Kidney (tissue), 14 donors: ENCODE measurements around the gene PPP1R14B. TPM values are rescaled to one million over a fixed set of nuclear protein-coding genes. Genes with fewer than 3 reads are reported as not detected.

Experiments used
- DNase-seq, 5 donors: peaks; one replicate each; pipeline ENCODE4 v3.0.0-alpha.2; 2013 to 2020
- FAIRE-seq: peaks from 2 replicates; lab custom pipeline; 2012; peaks lifted over from hg19 to GRCh38; lab: Jason Lieb, UNC
- H3K27ac ChIP-seq, 2 donors: one replicate each; pipeline ENCODE4 v1.7.0; 2013; ENCODE audit warnings: low read depth in 2 of 2, low read length in 2 of 2, inconsistent platforms in 1 of 2
- H3K27me3 ChIP-seq: one replicate; pipeline ENCODE4 v1.7.1; 2013; ENCODE audit warnings: low read length, inconsistent platforms; ENCODE audit not compliant: control insufficient read depth, insufficient read depth
- H3K36me3 ChIP-seq, 3 donors: one replicate each; pipeline versions ENCODE4 v1.7.0 to v1.7.1; 2013; ENCODE audit warnings: low read length in 3 of 3, control low read depth in 1 of 3, inconsistent platforms in 1 of 3; ENCODE audit not compliant: insufficient read depth in 3 of 3, control insufficient read depth in 2 of 3
- H3K4me1 ChIP-seq, 3 donors: one replicate each; pipeline versions ENCODE4 v1.7.0 to v1.7.1; 2013; ENCODE audit warnings: low read length in 3 of 3, inconsistent platforms in 1 of 3, low read depth in 1 of 3; ENCODE audit not compliant: control insufficient read depth in 2 of 3, insufficient read depth in 2 of 3
- H3K4me3 ChIP-seq, 3 donors: one replicate each; pipeline versions ENCODE4 v1.7.0 to v1.8.1; 2013; ENCODE audit warnings: low read length in 3 of 3, control low read depth in 1 of 3, inconsistent platforms in 1 of 3
- H3K9ac ChIP-seq, 3 donors: one replicate each; pipeline versions ENCODE4 v1.7.0 to v1.7.1; 2013; ENCODE audit warnings: low read length in 3 of 3, control low read depth in 1 of 3, inconsistent platforms in 1 of 3
- H3K9me3 ChIP-seq, 3 donors: one replicate each; pipeline versions ENCODE4 v1.7.0 to v1.7.1; 2013; ENCODE audit warnings: low read length in 3 of 3, control low read depth in 1 of 3, inconsistent platforms in 1 of 3; ENCODE audit not compliant: control insufficient read depth in 2 of 3, insufficient read depth in 1 of 3
- intact Hi-C: fragments of 100-400 bp; cut with DNase I; formaldehyde crosslinking; loops from one replicate; pipeline ENCODE4 v1.11.1; 2022
- polyA plus RNA-seq: library from polyadenylated mRNA; stranded (reverse); fragments of 350-450 nt; fragmentation: Illumina TruSeq; extraction: RNeasy Lipid Tissue Mini Kit (QIAGEN cat#74804); gene quantifications from one replicate; pipeline ENCODE4 v1.2.3, GENCODE V29; 2014; ENCODE audit warnings: low read depth, low replicate concordance; ENCODE audit not compliant: insufficient read depth
- total RNA-seq: library from RNA; stranded (reverse); fragmentation: NEBNext Ultra II Directional; extraction: Animal tissue kit (Norgen Biotek cat#: 25700); gene quantifications from one replicate; pipeline ENCODE4 v1.2.1, GENCODE V29; 2021
- TF ChIP-seq, protein P1 (sequence below): IDR thresholded peaks from 3 replicates; pipeline ENCODE4 v1.5.1; 2012; ENCODE audit warnings: mild to moderate bottlenecking, moderate library complexity, borderline replicate concordance; ENCODE audit not compliant: insufficient read depth; ENCODE audit errors: extremely low read depth
- donor health status: control.
- donor health status: control.
- donor health status: control.
- donor health status: control.
- donor health status: control.
- donor health status: DM: yes; HTN: yes; CAD: no.
- donor health status: Normal renal cell carcinoma (clear cell type).

The PPP1R14B gene
- total and polyA plus RNA-seq, 2 donors from 2014 or later, result 86.5 to 145 TPM

GRCh38 chr11:64219354-64219684 lies 27.4 kb downstream of the PPP1R14B start:
- Histone ChIP-seq H3K9me3 (no peaks in the 10 kb centered on the region), H3K27me3 (no peaks in the 10 kb centered on the region), H3K4me3 (no peak overlapping the region), H3K9ac (no peak overlapping the region), H3K4me1 (no peaks in the 10 kb centered on the region), H3K36me3 (no peaks in the 10 kb centered on the region), H3K27ac (no peak overlapping the region)
- TF ChIP-seq, protein P1, sequence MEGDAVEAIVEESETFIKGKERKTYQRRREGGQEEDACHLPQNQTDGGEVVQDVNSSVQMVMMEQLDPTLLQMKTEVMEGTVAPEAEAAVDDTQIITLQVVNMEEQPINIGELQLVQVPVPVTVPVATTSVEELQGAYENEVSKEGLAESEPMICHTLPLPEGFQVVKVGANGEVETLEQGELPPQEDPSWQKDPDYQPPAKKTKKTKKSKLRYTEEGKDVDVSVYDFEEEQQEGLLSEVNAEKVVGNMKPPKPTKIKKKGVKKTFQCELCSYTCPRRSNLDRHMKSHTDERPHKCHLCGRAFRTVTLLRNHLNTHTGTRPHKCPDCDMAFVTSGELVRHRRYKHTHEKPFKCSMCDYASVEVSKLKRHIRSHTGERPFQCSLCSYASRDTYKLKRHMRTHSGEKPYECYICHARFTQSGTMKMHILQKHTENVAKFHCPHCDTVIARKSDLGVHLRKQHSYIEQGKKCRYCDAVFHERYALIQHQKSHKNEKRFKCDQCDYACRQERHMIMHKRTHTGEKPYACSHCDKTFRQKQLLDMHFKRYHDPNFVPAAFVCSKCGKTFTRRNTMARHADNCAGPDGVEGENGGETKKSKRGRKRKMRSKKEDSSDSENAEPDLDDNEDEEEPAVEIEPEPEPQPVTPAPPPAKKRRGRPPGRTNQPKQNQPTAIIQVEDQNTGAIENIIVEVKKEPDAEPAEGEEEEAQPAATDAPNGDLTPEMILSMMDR, result no peak
- DNase-seq (peak in 1 of 5 donors; percentile 51), FAIRE-seq (no peak)
- intact Hi-C loops, result no loop called here

DNA sequence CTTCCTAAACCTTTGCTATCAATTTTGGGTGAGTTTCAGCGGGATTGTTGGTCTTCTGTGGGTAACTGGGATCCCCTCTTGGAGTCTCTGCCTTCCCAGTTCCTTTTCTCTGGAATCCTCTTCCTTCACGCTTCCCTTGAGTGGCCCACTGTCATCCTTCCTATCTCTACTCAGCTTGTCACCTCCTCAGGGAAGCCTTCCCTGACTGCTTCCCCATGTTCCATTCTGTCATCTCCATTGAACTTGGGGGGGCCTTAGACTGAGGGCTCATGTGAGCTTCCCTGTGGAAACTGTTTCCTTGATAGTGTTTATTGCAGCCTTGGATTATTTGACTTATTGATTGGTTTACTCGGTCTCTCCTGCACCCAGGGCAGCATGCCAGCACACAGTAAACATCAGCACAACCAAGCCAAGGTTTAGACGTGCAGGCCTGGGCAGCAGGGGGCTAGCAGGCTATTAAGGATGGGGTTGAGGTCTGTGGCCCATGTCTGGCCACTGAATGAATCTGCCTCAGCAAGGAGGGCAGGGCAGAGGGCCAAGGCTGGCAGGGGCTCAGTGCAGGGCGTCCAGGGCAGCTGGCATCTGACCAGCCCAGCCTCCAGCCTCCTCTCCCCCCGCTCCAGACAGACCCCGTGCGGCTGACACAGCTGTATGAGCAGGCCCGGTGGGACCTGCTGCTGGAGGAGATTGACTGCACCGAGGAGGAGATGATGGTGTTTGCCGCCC lies 28.0 kb downstream of the PPP1R14B start:
- intact Hi-C loops, result no loop called here
- Histone ChIP-seq H3K27ac (no peak overlapping the region), H3K9ac (no peak overlapping the region), H3K4me1 (no peaks in the 10 kb centered on the region), H3K27me3 (no peaks in the 10 kb centered on the region), H3K36me3 (no peaks in the 10 kb centered on the region), H3K4me3 (no peak overlapping the region), H3K9me3 (no peaks in the 10 kb centered on the region)
- DNase-seq (peak in 1 of 5 donors; percentile 43), FAIRE-seq (no peak)
- TF ChIP-seq, protein P1, result no peak

DNA sequence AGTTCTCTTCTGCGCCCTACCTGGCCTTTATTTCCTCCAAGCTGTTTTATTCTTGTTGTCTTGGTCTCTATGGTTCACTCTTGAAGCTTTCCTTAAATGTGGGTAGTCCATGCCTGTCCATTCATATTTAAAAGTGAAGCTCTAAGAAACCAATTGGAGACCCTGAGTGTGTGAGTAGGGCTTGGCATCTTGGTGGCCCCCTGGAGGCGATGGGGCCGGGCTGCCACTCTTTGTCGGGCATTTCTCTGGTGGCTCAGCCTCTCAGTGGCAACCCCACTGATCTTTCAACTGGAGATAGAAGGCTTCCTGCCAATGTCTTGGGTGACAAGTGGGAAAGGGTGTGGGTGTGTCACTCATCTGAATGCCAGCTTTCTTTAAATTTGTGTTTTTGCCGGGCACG lies 29.9 kb downstream of the PPP1R14B start:
- no peaks in the 10 kb centered on the region for H3K36me3 ChIP-seq
- FAIRE-seq, result no peak

More for the DNA sequence above, 29.9 kb downstream of the PPP1R14B start:
- DNase-seq, result no peak
- H3K27ac ChIP-seq, result no peak overlapping the region
- no peaks in the 10 kb centered on the region for H3K27me3 ChIP-seq
- intact Hi-C loops, result no loop called here
- H3K9ac ChIP-seq, result no peak overlapping the region
- no peak overlapping the region for H3K4me3 ChIP-seq
- TF ChIP-seq, protein P1, result no peak
- H3K4me1 ChIP-seq, result no peaks in the 10 kb centered on the region
- no peaks in the 10 kb centered on the region for H3K9me3 ChIP-seq
